MM.1S (cell line): Measurements from ENCODE around the gene H6PD.
A peak's percentile ranks its signal among the peaks of the same experiment; 100 is the strongest.

Source experiments
- DNase-seq: peaks from one replicate; pipeline ENCODE4 v3.0.0-alpha.2; 2015
- H2AFZ ChIP-seq: fragments of 300-600 bp; sonication (generic); 2 replicates; pipeline ENCODE4 v1.6.0; 2016; ENCODE audit warnings: antibody characterized with exemption, low read length
- H3F3A ChIP-seq: fragments of 300-600 bp; sonication (generic); 2 replicates; pipeline ENCODE4 v1.6.1; 2016; ENCODE audit warnings: mild to moderate bottlenecking, antibody characterized with exemption, low read length, moderate library complexity, mixed read lengths; ENCODE audit not compliant: insufficient read depth
- H3K27ac ChIP-seq: fragments of 300-600 bp; sonication (generic); 2 replicates; pipeline ENCODE4 v1.5.1; 2016; ENCODE audit warnings: mild to moderate bottlenecking, low read length
- H3K27me3 ChIP-seq: fragments of 300-600 bp; sonication (generic); replicated peaks from 2 replicates; pipeline ENCODE4 v1.6.0; 2016; ENCODE audit warnings: low read length; ENCODE audit not compliant: insufficient read depth
- H3K36me3 ChIP-seq: fragments of 300-600 bp; sonication (generic); replicated peaks from 2 replicates; pipeline ENCODE4 v1.6.1; 2016; ENCODE audit warnings: mild to moderate bottlenecking, low read length, mixed read lengths; ENCODE audit not compliant: insufficient read depth
- H3K4me1 ChIP-seq: fragments of 300-600 bp; sonication (generic); 2 replicates; pipeline ENCODE4 v1.6.1; 2016; ENCODE audit warnings: low read length, mixed read lengths
- H3K4me2 ChIP-seq: fragments of 300-600 bp; sonication (generic); 2 replicates; pipeline ENCODE4 v1.6.0; 2016; ENCODE audit warnings: low read depth, low read length
- H3K4me3 ChIP-seq: fragments of 300-600 bp; sonication (generic); 2 replicates; pipeline ENCODE4 v1.5.1; 2016; ENCODE audit warnings: low read length, mixed read lengths
- H3K79me2 ChIP-seq: fragments of 300-600 bp; sonication (generic); 2 replicates; pipeline ENCODE4 v1.6.1; 2016; ENCODE audit warnings: mixed run types, low read length, mixed read lengths
- H3K9ac ChIP-seq: fragments of 300-600 bp; sonication (generic); 2 replicates; pipeline ENCODE4 v1.6.1; 2016; ENCODE audit warnings: low read length, mixed read lengths
- H3K9me2 ChIP-seq: fragments of 300-600 bp; sonication (generic); replicated peaks from 2 replicates; pipeline ENCODE4 v1.6.1; 2016; ENCODE audit warnings: mild to moderate bottlenecking, low read length, mixed read lengths; ENCODE audit not compliant: insufficient read depth
- H3K9me3 ChIP-seq: fragments of 300-600 bp; sonication (generic); replicated peaks from 2 replicates; pipeline ENCODE4 v1.6.1; 2016; ENCODE audit warnings: mild to moderate bottlenecking, low read length, mixed read lengths; ENCODE audit not compliant: insufficient read depth
- H4K20me1 ChIP-seq: fragments of 300-600 bp; sonication (generic); 2 replicates; pipeline ENCODE4 v1.6.1; 2016; ENCODE audit warnings: mild to moderate bottlenecking, low read length, moderate library complexity, mixed read lengths; ENCODE audit not compliant: insufficient read depth
- EZH2 ChIP-seq: fragments of 300-600 bp; sonication (generic); optimal IDR thresholded peaks from 2 replicates; pipeline ENCODE3; 2017; ENCODE audit warnings: low read depth, mild to moderate bottlenecking, antibody characterized with exemption, low read length, mixed read lengths
- EZH2phosphoT487 ChIP-seq: fragments of 300-600 bp; sonication (generic); IDR thresholded peaks from 2 replicates; pipeline ENCODE4 v1.6.1; 2018; ENCODE audit warnings: antibody characterized with exemption, low read length
- TF ChIP-seq, protein P1 (sequence below): fragments of 300-600 bp; sonication (generic); IDR thresholded peaks from 2 replicates; pipeline ENCODE4 v1.5.1; 2016; ENCODE audit warnings: antibody characterized with exemption, low read length, mixed read lengths

The H6PD gene

DNA sequence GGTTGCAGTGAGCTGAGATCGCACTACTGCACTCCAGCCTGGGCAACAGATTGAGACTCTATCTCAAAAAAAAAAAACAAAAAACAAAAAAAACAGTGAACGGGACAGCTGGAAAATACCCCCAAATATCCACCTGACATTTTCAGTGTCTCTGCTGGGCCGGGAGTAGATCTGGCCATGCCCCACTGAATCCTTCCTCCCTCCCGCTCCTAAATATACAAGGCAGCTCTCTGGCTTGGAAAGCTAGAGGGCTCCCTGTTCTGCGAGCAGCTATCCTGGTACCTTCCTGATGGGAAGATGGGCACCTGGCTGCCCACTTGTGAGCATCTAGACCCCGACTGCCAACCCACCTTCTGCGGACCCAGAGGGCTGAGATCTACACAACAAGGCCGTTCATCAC lies 79.5 kb downstream of the H6PD start:
- Histone ChIP-seq H3K27me3 (no peaks in the 10 kb centered on the region), H3K27ac (no peak overlapping the region)

DNA sequence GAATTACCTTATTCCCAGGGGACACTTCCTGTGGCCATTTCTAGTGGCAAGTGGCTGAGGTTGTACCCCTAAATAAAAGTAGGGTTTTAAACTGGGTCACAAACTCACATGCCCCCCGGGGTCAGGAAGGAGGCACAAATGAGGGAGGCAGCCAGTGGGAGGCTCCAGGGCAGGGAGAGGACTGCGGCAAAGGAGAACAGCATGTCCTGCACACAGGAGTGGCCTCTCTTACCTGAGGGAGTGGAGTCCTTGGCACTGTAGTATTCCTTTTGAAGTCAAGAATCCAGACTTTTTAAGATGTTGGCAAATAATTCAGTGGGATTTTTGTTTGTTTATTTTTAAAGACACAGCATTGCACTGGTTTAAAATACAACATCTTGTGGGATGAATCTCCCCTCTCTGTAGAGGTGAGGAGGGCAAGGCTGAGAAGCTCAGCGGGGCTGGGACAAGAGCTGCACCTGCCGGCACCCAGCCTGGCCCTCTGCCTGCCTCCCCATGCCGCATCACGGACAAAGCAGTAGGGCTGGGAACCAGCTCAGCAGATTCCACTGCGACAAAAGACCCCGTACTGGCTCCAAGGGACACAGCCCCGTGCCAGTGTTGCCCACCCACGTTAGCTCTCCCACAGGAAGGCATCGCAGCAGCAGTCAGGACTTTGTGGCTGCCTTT lies 80.3 kb downstream of the H6PD start:
- H3K4me3 ChIP-seq, result no peak overlapping the region
- TF ChIP-seq EZH2, result no peak
- H3K9me3 ChIP-seq, result no peaks in the 10 kb centered on the region
- H4K20me1 ChIP-seq, result no peaks in the 10 kb centered on the region
- H3F3A ChIP-seq, result no peaks in the 10 kb centered on the region
- H2AFZ ChIP-seq, result no peak overlapping the region
- H3K9me2 ChIP-seq, result no peaks in the 10 kb centered on the region
- no peaks in the 10 kb centered on the region; the same call in 1 of the 2 replicates for H3K79me2 ChIP-seq
- H3K27me3 ChIP-seq, result no peaks in the 10 kb centered on the region
- DNase-seq, result no peak
- peaks cover 15% of the 10 kb centered on the region for H3K4me1 ChIP-seq
- 0 out of 2 replicates have a peak overlapping the region, but pooled peaks have one; percentile 3 for H3K4me2 ChIP-seq
- no peaks in the 10 kb centered on the region for H3K36me3 ChIP-seq
- H3K27ac ChIP-seq, result peak overlapping the region; percentile 41; the same call in 1 of the 2 replicates
- no peak overlapping the region for H3K9ac ChIP-seq

More for the DNA sequence above, 79.5 kb downstream of the H6PD start:
- DNase-seq, result no peak
- H3F3A ChIP-seq, result no peaks in the 10 kb centered on the region
- H3K4me3 ChIP-seq, result no peak overlapping the region
- H2AFZ ChIP-seq, result no peak overlapping the region
- no peaks in the 10 kb centered on the region; the same call in 1 of the 2 replicates for H3K79me2 ChIP-seq
- H3K4me1 ChIP-seq, result peaks cover 15% of the 10 kb centered on the region
- TF ChIP-seq, protein P1, sequence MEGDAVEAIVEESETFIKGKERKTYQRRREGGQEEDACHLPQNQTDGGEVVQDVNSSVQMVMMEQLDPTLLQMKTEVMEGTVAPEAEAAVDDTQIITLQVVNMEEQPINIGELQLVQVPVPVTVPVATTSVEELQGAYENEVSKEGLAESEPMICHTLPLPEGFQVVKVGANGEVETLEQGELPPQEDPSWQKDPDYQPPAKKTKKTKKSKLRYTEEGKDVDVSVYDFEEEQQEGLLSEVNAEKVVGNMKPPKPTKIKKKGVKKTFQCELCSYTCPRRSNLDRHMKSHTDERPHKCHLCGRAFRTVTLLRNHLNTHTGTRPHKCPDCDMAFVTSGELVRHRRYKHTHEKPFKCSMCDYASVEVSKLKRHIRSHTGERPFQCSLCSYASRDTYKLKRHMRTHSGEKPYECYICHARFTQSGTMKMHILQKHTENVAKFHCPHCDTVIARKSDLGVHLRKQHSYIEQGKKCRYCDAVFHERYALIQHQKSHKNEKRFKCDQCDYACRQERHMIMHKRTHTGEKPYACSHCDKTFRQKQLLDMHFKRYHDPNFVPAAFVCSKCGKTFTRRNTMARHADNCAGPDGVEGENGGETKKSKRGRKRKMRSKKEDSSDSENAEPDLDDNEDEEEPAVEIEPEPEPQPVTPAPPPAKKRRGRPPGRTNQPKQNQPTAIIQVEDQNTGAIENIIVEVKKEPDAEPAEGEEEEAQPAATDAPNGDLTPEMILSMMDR, result no peak
- TF ChIP-seq EZH2 (no peak), EZH2phosphoT487 (no peak)
- H4K20me1 ChIP-seq, result no peaks in the 10 kb centered on the region
- no peak overlapping the region for H3K9ac ChIP-seq
- no peak overlapping the region for H3K4me2 ChIP-seq
- H3K9me3 ChIP-seq, result no peaks in the 10 kb centered on the region
- no peaks in the 10 kb centered on the region for H3K36me3 ChIP-seq
- no peaks in the 10 kb centered on the region for H3K9me2 ChIP-seq

DNA sequence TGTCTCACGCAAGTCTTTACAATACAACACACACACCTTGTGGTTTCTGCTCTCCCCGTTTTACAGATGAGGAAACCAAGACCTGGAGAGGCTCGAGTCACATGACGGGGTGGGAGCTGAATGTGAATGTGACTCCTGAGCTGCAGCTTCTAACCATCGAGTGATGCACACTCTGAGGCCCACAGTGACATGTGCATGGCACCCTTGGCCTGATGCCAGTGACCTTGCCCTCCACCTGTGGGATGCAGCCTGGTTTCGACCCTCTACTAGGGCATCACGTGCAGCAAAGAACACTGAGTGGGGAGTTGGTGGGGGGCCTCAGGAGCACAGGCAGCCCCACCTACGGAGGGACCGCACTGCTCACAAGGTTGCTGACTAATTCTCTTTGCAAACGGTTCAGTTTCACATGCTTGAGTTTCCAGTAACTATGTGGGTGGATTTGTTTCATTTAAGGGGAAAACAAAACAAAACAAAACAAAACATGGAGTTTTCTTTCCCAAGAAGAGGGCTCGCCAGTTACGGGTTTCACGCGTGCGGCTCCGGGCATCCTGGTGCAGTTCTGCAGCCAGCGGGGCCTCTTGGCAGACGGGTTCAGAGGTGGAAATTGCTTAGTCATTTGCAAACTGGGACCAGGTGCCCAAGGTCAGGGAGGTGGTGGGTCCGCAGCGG lies 81.0 kb downstream of the H6PD start:
- Histone ChIP-seq H2AFZ (no peak overlapping the region), H3K9me2 (no peaks in the 10 kb centered on the region), H3K27me3 (no peaks in the 10 kb centered on the region), H3K4me3 (no peak overlapping the region), H3K9me3 (no peaks in the 10 kb centered on the region), H3K4me1 (peaks cover 15% of the 10 kb centered on the region), H3K9ac (no peak overlapping the region), H3K27ac (peak overlapping the region; percentile 41; the same call in 1 of the 2 replicates), H3K4me2 (0 out of 2 replicates have a peak overlapping the region, but pooled peaks have one; percentile 3), H3F3A (no peaks in the 10 kb centered on the region), H3K79me2 (no peaks in the 10 kb centered on the region; the same call in 1 of the 2 replicates), H3K36me3 (no peaks in the 10 kb centered on the region), H4K20me1 (no peaks in the 10 kb centered on the region)
- peak; percentile 52 for DNase-seq
- no peak for TF ChIP-seq EZH2
- TF ChIP-seq EZH2phosphoT487, result no peak
- TF ChIP-seq, protein P1, result no peak

DNA sequence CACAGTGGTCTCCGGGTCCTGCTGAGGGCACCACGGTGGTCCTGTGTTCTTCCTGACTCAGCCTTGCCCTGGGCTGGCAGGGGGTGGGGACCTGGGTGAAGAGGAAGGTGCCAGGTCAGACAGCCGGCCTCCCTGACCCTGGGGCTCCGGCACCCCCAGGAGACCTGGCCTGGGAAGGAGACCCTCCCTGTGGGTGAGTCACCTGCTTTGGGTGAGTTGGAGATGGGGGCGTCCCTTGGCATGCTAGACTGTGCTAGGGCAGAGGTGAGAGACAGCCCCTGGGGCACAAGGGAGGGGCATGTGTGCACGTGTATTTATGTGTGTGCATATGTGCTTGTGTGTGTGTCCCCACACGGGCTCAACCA lies 81.5 kb downstream of the H6PD start:
- Histone ChIP-seq H3K4me1 (peaks cover 15% of the 10 kb centered on the region), H3K9ac (no peak overlapping the region), H3K36me3 (no peaks in the 10 kb centered on the region), H4K20me1 (no peaks in the 10 kb centered on the region), H3K4me2 (0 out of 2 replicates have a peak overlapping the region, but pooled peaks have one; percentile 3), H3K4me3 (no peak overlapping the region), H3K79me2 (no peaks in the 10 kb centered on the region; the same call in 1 of the 2 replicates), H3K9me3 (no peaks in the 10 kb centered on the region), H3K27me3 (no peaks in the 10 kb centered on the region), H3K9me2 (no peaks in the 10 kb centered on the region), H2AFZ (no peak overlapping the region), H3F3A (no peaks in the 10 kb centered on the region), H3K27ac (peak overlapping the region; percentile 41; the same call in 1 of the 2 replicates)
- DNase-seq, result no peak
- TF ChIP-seq, protein P1, result no peak
- TF ChIP-seq EZH2phosphoT487, result no peak
- no peak for TF ChIP-seq EZH2
